NT2/D1 (cell line): Measurements from ENCODE around the gene FES.

Experiments used
- DNase-seq: peaks from one replicate; pipeline ENCODE4 v3.0.0-alpha.2; 2011; ENCODE audit warnings: low read depth, low spot score
- H3K27me3 ChIP-seq: 2 replicates; pipeline ENCODE4 v1.6.0; 2011; ENCODE audit warnings: mild to moderate bottlenecking; ENCODE audit not compliant: insufficient read length, insufficient read depth
- H3K36me3 ChIP-seq: 2 replicates; pipeline ENCODE4 v1.6.1; 2011; ENCODE audit warnings: mild to moderate bottlenecking, low read length, mixed read lengths; ENCODE audit not compliant: insufficient read depth, insufficient read length
- H3K4me1 ChIP-seq: 2 replicates; pipeline ENCODE4 v1.5.1; 2011; ENCODE audit not compliant: insufficient read depth, insufficient read length
- H3K4me3 ChIP-seq: 2 replicates; pipeline ENCODE4 v1.5.1; 2011; ENCODE audit warnings: low read depth; ENCODE audit not compliant: insufficient read length
- H3K9ac ChIP-seq: 2 replicates; pipeline ENCODE4 v1.6.0; 2011; ENCODE audit warnings: low read depth; ENCODE audit not compliant: insufficient read length
- H3K9me3 ChIP-seq: 2 replicates; pipeline ENCODE4 v1.5.1; 2011; ENCODE audit warnings: mild to moderate bottlenecking, low read length; ENCODE audit not compliant: insufficient read depth
- SUZ12 ChIP-seq: IDR thresholded peaks from 2 replicates; pipeline ENCODE4 v1.6.1; 2011; ENCODE audit not compliant: insufficient read length, insufficient read depth; ENCODE audit errors: extremely low read depth
- YY1 ChIP-seq: IDR thresholded peaks from 2 replicates; pipeline ENCODE4 v1.6.1; 2011; ENCODE audit not compliant: insufficient read length, insufficient read depth
- ZNF274 ChIP-seq: IDR thresholded peaks from 2 replicates; pipeline ENCODE4 v1.6.1; 2011; ENCODE audit warnings: mild to moderate bottlenecking, low read depth, low read length

The FES gene

DNA sequence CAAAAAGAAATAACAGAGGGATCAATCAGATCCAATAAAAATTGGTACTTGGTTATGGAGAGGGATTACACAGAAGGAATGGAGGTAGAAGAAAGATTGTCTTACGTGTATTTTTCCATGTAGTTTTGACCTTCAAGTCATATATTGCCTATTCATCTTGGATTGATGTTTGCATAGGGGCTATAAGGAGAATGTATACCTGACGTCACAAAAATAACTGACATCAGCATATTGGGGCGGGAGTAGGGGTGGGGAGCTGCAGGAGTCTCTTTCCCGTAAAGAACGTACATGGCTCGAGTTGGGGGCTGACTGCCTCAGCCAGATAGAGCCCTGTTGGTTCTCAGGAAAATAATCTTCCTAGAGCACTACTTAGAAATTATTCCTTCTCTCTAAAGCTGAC is 21.8 kb upstream of the FES start:
- H3K9me3 ChIP-seq, result no peaks in the 10 kb centered on the region
- H3K9ac ChIP-seq, result no peak overlapping the region
- H3K27me3 ChIP-seq, result no peaks in the 10 kb centered on the region
- H3K4me3 ChIP-seq, result no peak overlapping the region
- TF ChIP-seq YY1 (no peak), ZNF274 (no peak), SUZ12 (no peak)
- no peaks in the 10 kb centered on the region for H3K36me3 ChIP-seq
- H3K4me1 ChIP-seq, result peaks cover 11% of the 10 kb centered on the region
- no peak for DNase-seq

DNA sequence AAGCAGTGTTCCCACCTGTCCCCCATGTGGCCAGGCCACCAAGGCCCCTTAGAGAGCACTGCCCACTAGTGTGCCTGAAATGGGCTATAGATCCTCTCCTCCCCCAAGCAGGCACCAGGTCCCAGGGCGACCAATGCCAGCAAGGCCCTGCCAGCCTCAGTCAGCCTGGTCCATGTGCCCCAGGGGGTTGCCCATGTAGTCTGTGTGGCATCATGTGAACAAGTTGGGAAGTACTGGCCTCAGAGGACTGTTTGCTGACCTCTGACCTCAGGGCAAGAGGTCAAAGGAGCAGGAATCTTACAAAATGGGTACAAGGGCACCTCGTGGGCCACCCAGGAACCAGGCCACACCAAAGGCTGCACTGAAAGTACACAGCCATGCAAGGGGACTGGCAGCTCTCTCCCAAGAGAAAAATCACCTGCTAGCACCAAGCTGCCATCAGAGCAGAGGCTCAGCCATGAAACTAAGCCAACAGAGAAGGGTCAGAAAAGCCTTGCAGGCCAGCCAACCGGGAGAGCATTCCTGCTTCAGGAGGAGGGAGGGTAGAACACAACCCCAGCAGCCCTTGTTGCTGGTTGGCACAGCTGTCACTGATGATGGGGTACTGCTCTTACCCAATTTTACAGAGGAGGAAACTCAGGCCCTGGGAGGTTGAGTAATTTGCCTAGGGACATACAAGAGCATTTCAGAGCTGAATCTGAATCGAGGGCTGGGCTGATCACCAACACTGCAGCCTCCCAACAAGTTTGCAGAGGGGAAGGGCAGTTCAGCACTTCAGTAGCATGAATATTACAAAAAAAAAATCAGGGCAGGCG is 21.1 kb upstream of the FES start:
- no peaks in the 10 kb centered on the region for H3K27me3 ChIP-seq
- no peaks in the 10 kb centered on the region for H3K9me3 ChIP-seq
- TF ChIP-seq YY1 (no peak), ZNF274 (no peak), SUZ12 (no peak)
- H3K9ac ChIP-seq, result no peak overlapping the region
- peaks cover 12% of the 10 kb centered on the region for H3K4me1 ChIP-seq
- H3K36me3 ChIP-seq, result no peaks in the 10 kb centered on the region
- H3K4me3 ChIP-seq, result no peak overlapping the region
- DNase-seq, result no peak

DNA sequence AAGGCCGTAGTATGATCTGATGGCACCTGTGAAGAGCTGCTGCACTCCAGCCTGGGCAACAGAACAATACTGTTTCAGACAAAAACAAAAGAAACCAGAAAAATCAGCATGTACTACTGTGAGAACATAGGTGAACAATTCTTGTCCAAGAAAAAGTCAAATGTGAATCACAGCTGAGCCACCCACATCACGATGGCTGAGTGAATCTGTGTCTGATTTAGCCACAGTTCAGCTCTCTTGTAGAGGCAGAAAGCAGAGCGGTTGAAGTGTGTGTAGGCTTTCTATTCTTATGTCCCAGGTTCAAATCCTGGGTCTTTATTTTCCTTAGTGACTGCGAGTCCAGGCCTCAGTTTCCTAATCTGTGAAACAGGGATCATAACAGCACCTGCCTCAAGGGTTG is 20.3 kb upstream of the FES start:
- peaks cover 18% of the 10 kb centered on the region for H3K4me1 ChIP-seq
- TF ChIP-seq YY1 (no peak), ZNF274 (no peak), SUZ12 (no peak)
- no peaks in the 10 kb centered on the region for H3K36me3 ChIP-seq
- no peak overlapping the region for H3K9ac ChIP-seq
- no peak overlapping the region for H3K4me3 ChIP-seq
- DNase-seq, result no peak
- no peaks in the 10 kb centered on the region for H3K27me3 ChIP-seq
- H3K9me3 ChIP-seq, result no peaks in the 10 kb centered on the region

DNA sequence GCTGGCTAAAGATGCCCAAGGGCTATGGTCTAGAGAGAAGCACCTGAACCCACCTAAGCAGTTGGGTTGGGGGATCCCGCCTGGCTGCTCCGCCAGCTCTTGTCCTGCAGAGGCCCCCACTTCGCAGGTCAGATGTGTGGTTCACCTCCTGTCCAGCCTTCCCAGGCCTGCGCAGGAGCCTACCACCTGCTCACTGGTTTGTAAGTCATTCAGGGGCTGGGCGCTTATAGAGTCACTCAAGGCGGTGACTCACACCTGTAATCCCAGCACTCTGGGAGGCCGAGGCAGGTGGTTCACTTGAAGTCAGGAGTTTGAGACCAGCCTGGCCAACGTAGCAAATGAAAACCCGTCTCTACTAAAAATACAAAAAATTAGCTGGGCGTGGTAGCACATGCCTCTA is 19.8 kb upstream of the FES start:
- Histone ChIP-seq H3K9me3 (no peaks in the 10 kb centered on the region), H3K4me1 (peaks cover 20% of the 10 kb centered on the region), H3K36me3 (no peaks in the 10 kb centered on the region), H3K9ac (no peak overlapping the region), H3K4me3 (no peak overlapping the region), H3K27me3 (no peaks in the 10 kb centered on the region)
- TF ChIP-seq YY1, result no peak
- no peak for TF ChIP-seq SUZ12
- no peak for TF ChIP-seq ZNF274
- no peak for DNase-seq

DNA sequence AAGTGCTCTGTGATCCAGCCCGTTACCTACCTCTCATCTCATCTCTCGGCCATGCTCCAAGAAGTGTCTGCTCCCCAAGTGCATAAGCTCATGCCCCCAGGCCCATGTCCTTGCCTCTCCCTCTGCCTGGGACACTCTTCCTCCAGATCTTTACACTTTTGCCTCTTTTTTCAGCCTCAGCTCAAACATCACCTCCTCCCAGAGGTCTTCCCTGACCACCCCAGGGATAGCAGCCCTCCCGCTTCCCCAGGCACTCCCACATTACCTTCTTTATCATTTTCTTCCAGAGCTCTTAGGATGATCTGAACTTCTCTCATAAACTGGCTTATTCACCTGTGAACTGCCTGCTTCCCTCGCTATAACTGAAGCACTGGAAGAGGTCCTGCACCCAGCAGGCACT is 18.6 kb upstream of the FES start:
- Histone ChIP-seq H3K4me3 (no peak overlapping the region), H3K27me3 (no peaks in the 10 kb centered on the region), H3K9me3 (no peaks in the 10 kb centered on the region), H3K9ac (no peak overlapping the region), H3K4me1 (peaks cover 23% of the 10 kb centered on the region), H3K36me3 (no peaks in the 10 kb centered on the region)
- TF ChIP-seq SUZ12, result no peak
- TF ChIP-seq YY1, result no peak
- TF ChIP-seq ZNF274, result no peak
- DNase-seq, result no peak

DNA sequence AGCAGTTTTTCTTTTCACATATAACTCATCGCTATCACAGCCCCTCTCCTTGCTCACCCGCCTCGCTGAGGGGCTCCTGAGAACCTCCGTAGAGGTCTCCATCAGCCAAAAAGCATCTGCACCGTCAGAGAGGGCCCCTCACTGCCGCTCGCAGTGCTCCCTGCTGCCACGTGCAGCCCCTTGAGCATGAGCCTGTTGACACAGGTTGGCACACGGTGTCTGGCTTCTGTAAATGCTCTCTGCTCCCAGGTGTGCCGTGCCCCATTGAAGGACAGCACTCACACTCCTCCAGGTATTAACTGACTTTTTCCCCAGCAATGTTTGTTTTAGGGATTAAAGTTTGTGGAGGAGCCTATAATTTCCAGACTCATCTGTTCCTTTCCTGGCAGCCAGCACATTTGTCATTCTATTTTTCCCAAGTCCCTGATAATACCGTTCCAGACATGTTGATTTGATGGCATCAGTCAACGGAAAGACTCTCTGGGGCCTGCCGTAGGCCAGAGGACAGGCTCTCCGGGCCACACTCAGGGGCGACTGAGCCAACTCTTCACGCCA is 18.1 kb upstream of the FES start:
- TF ChIP-seq ZNF274, result no peak
- Histone ChIP-seq H3K4me3 (no peak overlapping the region), H3K9ac (no peak overlapping the region), H3K9me3 (no peaks in the 10 kb centered on the region), H3K27me3 (no peaks in the 10 kb centered on the region), H3K36me3 (no peaks in the 10 kb centered on the region), H3K4me1 (peaks cover 21% of the 10 kb centered on the region)
- DNase-seq, result no peak

DNA sequence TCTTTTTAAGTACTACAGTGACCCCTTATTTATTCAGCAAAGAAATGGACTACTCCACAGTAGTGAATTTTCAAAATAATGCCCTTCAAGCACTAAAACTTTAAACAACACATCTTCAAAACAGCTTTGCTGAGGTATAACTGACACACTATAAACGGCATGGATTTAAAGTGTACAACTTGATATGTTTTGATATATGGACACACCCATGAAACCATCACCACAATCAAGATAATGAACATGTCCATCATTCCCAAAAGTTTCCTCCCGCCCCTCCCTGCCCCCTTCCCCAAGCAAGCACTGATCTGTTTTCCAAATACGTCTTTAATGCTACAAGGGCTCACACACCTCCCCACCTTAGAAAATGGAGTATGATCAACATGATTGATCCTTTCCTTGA is 17.5 kb upstream of the FES start:
- H3K4me1 ChIP-seq, result peaks cover 21% of the 10 kb centered on the region
- no peak for TF ChIP-seq YY1
- no peak for TF ChIP-seq ZNF274
- TF ChIP-seq SUZ12, result no peak
- no peaks in the 10 kb centered on the region for H3K36me3 ChIP-seq
- no peaks in the 10 kb centered on the region for H3K27me3 ChIP-seq
- H3K4me3 ChIP-seq, result no peak overlapping the region
- no peak overlapping the region for H3K9ac ChIP-seq
- no peak for DNase-seq
- no peaks in the 10 kb centered on the region for H3K9me3 ChIP-seq
